Measurements from ENCODE around the gene TIMM8A. TPM values are rescaled to one million over a fixed set of nuclear protein-coding genes. Genes with fewer than 3 reads are reported as not detected.
A peak's percentile ranks its signal among the peaks of the same experiment; 100 is the strongest.
"Not testable (repeated sequence)": the region's sequence is repeated elsewhere in the genome, so short reads cannot be mapped to it uniquely, and the experiment has no call there.

The TIMM8A gene
- total RNA-seq, 1 donor from 2014 or later, result 7.9 TPM

DNA sequence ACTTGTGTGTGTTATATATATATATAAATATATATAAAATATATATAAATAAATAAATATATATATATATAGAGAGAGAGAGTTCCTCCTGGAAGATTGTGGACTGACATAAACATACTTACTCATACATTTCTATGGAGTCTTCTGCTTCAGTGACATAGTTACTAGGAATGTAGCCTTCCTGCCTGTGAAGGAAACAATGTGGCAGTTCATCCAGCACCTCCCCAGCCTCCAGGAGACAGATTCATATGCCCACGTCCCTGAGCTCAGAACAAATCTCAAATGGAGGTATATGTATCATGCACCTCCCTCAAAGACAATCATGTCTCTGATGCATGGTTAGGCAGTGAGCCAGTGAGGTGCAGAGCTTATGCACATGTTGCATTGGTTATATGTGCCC, 11.4 kb upstream of the TIMM8A start:
- no peak for DNase-seq

DNA sequence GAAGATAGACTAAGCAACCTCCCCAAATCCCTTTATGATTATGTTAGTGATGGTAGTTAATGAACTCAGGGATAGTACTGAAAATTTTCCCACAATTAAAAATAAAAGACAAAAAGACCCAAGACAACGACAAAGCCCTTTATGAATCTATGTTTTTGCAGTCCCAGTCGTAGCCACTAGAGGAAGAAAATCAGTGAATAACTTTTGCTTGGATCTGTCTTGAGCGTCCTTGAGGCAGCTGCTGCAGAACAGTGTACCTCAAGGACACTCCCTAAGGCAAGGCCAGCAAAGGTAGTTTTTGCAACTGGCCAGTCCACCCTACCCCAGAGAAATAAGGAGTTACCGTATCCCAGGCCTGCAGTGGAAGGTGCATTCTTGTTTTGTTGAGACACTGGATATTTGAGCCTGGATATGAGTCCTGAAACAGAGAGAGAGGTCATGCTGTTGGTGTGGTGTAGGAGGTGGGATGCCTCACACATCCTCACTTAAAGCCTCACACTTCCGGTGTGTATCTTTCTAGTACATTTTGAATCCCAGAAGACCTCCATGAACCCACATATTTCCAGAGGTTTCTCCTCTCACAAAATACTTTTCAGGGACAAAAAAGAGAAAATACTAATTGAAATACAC, 8.7 kb upstream of the TIMM8A start:
- DNase-seq, result no peak

DNA sequence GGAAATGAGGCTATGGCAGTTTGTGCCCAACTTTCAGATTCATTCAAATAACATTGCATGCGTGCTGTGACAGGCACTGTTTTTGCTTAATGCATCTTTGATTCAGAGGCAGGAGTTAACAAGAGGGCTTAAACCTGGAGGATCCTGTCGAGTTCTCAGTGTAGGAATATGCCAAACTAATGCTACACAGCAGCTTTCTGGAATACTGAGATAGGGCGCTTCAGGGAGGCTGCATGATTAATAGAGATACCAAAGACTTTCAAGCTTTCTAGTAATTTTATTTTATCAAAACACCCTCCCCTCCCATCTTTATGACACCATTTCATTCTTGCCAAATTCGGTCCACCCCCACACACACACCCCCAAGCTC, 636 bp upstream of the TIMM8A start:
- DNase-seq, result no peak

DNA sequence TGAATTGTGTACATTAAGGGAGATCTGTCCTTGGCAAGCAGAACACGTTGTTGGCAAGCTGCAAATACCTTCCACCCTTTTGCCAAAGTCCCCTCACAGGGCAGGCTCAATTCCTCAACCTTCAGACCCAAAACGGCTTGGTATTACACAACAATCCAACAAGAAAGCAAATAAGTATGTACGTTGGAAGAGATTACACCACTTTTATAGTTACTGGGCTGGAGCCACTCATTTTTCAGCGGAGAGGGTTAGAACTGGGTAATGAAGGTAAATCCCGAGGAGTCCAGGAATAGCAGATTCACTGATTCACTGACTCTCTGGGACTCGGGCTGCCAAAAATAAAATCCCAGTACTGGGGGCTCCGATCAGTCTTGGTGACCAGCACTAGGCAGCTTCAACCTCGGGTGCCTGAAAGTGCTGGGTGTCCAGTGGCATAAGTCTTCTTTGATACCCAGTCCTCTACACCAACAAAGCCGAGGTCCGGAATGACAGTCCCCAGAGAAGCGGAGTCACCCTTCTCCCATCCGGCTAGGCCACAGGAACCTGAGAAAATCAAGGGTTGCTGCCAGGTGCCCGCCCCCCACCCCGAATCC, 587 bp downstream of the TIMM8A start:
- DNase-seq, result peak; percentile 6

DNA sequence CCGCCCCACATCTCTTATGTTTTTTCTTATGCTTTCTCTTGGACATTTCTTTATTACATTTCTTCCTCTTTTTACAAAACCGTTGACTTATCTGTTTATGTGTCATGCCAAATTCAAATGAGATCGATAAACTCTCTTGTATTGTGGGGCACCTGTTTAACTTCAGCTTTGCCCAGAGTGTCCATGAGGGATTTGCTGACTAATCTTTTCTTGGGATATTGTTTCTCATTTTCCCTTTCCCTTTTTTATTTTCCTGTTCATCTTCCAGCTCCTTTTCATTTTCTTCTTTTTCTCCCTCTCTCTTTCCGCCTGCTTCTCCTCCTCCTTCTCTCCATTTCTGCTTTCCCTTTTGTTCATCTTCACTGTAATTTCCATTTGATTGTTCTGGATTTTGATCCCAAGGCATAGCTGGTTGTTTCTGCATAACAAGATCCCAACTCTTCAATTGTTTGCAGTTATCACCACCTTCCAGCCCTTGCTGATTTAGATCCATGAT, 10.7 kb downstream of the TIMM8A start:
- DNase-seq, result no peak

DNA sequence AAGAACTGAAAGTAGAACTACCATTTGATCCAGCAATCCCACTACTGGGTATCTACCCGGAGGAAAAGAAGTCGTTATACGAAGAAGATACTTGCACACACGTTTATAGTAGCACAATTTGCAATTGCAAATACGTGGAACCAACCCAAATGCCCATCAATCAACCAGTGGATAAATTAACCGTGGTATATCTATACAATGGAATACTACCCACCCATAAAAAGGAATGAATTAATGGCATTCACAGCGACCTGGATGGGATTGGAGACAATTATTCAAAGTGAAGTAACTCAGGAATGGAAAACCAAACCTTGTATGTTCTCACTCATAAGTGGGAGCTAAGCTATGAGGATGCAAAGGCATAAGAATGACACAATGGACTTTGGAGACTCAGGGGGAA, 14.2 kb downstream of the TIMM8A start:
- DNase-seq, result not testable (repeated sequence)

DNA sequence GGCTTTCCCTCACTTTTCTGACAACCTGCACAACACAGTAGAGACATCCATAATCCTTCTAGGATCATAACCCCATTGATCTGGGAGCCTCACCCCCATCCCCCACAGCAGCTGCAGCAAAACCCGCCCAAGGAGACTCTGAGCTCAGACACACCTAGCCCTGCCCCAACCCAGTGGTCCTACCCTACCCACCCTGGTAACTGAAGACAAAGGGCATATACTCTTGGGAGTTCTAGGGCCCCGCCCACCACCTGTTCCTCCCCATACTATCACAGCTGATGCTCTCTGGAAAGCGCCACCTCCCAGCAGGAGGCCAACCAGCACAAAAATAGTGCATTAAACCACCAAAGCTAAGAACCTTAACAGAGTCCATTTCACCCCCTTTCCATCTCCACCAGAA, 21.9 kb downstream of the TIMM8A start:
- peak; percentile 6 for DNase-seq

DNA sequence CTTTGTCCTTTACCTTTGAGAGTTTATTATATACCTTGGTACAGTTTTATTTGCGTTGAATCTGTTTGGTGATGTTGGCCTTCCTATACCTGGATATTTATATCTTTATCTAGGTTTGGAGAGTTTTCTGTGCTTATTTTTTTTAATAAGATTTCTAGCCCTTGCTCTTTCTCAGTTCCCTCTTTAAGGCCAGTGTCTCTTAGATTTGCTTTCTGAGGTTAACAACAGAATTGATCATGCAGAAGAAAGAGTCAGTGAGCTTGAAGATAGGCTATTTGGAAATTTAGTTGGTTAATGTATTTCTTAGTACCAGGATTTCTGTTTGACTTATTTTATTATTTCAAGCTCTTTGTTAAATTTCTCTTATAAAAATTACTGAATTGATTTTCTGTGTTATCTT, 44.8 kb downstream of the TIMM8A start:
- DNase-seq, result no peak

Small RNA genes lying within 50 kb of the gene (small RNA-seq; reads per million reads assigned to genes)
- gene RNU6-934P (ENCODE audit: low replicate concordance), result not detected

Other genes starting within 250 kb of the TIMM8A start
- gene DRP2, start 129.0 kb downstream of the TIMM8A start, total RNA-seq, result 2.1 TPM
- gene TAF7L, start 57.4 kb downstream of the TIMM8A start, total RNA-seq, result 0.82 TPM
- 3.6 TPM for gene BTK, start 37.4 kb upstream of the TIMM8A start, total RNA-seq
- gene RPL36A, start 42.3 kb upstream of the TIMM8A start, total RNA-seq, result 198 TPM
- gene GLA, start 59.2 kb upstream of the TIMM8A start, total RNA-seq, result 18.9 TPM
- gene HNRNPH2, start 59.5 kb upstream of the TIMM8A start, total RNA-seq, result 73.2 TPM
- 23.7 TPM for gene ARMCX4, start 136.7 kb upstream of the TIMM8A start, total RNA-seq
- 133 TPM for gene ARMCX1, start 201.8 kb upstream of the TIMM8A start, total RNA-seq

Measured in tongue (tissue), 3 donors.